Fibroblast of skin of abdomen (primary cell): ENCODE results near the gene GAGE2A. TPM values are rescaled to one million over a fixed set of nuclear protein-coding genes. Genes with fewer than 3 reads are reported as not detected.
"Not testable (repeated sequence)": the region's sequence is repeated elsewhere in the genome, so short reads cannot be mapped to it uniquely, and the experiment has no call there.

Source experiments
- DNase-seq: peaks from one replicate; pipeline ENCODE4 v3.0.0-alpha.2; 2013
- polyA plus RNA-seq, 2 experiments: library from polyadenylated mRNA; unstranded; fragments of 120-200 nt; gene quantifications; one replicate each; pipeline ENCODE4 v1.2.1, GENCODE V29; 2013; ENCODE audit not compliant: insufficient read length in 2 of 2

GAGE2A gene
- not detected for polyA plus RNA-seq (2013, experiment 1 of 2; ENCODE audit: insufficient read length)
- polyA plus RNA-seq (2013, experiment 2 of 2; ENCODE audit: insufficient read length): not detected

GRCh38 chrX:49589196-49589595 is at the start of gene GAGE2A:
TSS of gene GAGE2A (plus strand) at chrX:49589496. CDS start at chrX:49590651, 1,155 bp downstream.
- not testable (repeated sequence) for DNase-seq

- not testable (repeated sequence) for DNase-seq
These were observed 47.9 kb upstream of the GAGE2A start, which contains the start of gene GAGE12D for GRCh38 chrX:49541433-49541832. TSS of gene GAGE12D (plus strand) at chrX:49541733. CDS start at chrX:49542888, 1,155 bp downstream.

- not testable (repeated sequence) for DNase-seq
These were observed 38.3 kb upstream of the GAGE2A start, which contains the start of gene GAGE12E for GRCh38 chrX:49550989-49551388. TSS of gene GAGE12E (plus strand) at chrX:49551289. CDS start at chrX:49552444, 1,155 bp downstream.

- DNase-seq: not testable (repeated sequence)
These were observed 28.8 kb upstream of the GAGE2A start, which contains the start of gene GAGE12F for GRCh38 chrX:49560542-49560941. TSS of gene GAGE12F (plus strand) at chrX:49560842. CDS start at chrX:49561997, 1,155 bp downstream.

GRCh38 chrX:49568728-49569127 is 20.6 kb upstream of the GAGE2A start:
- DNase-seq: not testable (repeated sequence)

- not testable (repeated sequence) for DNase-seq
These were observed 20.1 kb upstream of the GAGE2A start for GRCh38 chrX:49569152-49569551.

GRCh38 chrX:49570100-49570499 is 19.2 kb upstream of the GAGE2A start, which contains the start of gene GAGE12G:
TSS of gene GAGE12G (plus strand) at chrX:49570400. CDS start at chrX:49571555, 1,155 bp downstream.
- DNase-seq: not testable (repeated sequence)

GRCh38 chrX:49579649-49580048 is 9.6 kb upstream of the GAGE2A start, which contains the start of gene GAGE12H:
TSS of gene GAGE12H (plus strand) at chrX:49579949. CDS start at chrX:49581104, 1,155 bp downstream.
- not testable (repeated sequence) for DNase-seq

- not testable (repeated sequence) for DNase-seq
These were observed 628 bp downstream of the GAGE2A start for GRCh38 chrX:49589769-49590478.

- not testable (repeated sequence) for DNase-seq
These were observed 1.2 kb downstream of the GAGE2A start for GRCh38 chrX:49590488-49590887.

GRCh38 chrX:49598720-49599119 is 9.4 kb downstream of the GAGE2A start, which contains the start of gene GAGE1:
TSS of gene GAGE1 (plus strand) at chrX:49599020. CDS start at chrX:49600175, 1,155 bp downstream.
- DNase-seq: not testable (repeated sequence)

GRCh38 chrX:49610718-49611310 is 21.5 kb downstream of the GAGE2A start:
- DNase-seq: no peak

GRCh38 chrX:49618574-49618973 is 29.3 kb downstream of the GAGE2A start:
- DNase-seq: no peak

- no peak for DNase-seq
These were observed 37.9 kb downstream of the GAGE2A start for GRCh38 chrX:49627086-49627777.

- DNase-seq: no peak
These were observed 55.8 kb downstream of the GAGE2A start for GRCh38 chrX:49644991-49645637.
